Spinal cord (tissue), 10 donors: ENCODE data around the gene PCDHB4. TPM values are rescaled to one million over a fixed set of nuclear protein-coding genes. Genes with fewer than 3 reads are reported as not detected.
"Not testable (repeated sequence)": the region's sequence is repeated elsewhere in the genome, so short reads cannot be mapped to it uniquely, and the experiment has no call there.

Source experiments
- DNase-seq, 6 donors: peaks; one replicate each; pipeline versions ENCODE4 v3.0.0 to v3.0.0-alpha.2; 2013 to 2015; ENCODE audit warnings: low spot score in 6 of 6, low read depth in 4 of 6
- H3K27ac ChIP-seq: one replicate; pipeline ENCODE4 v1.5.1; 2013; ENCODE audit warnings: low read depth, low read length, control low read depth
- H3K27me3 ChIP-seq: one replicate; pipeline ENCODE4 v1.6.1; 2013; ENCODE audit warnings: low read length; ENCODE audit not compliant: control insufficient read depth, insufficient read depth
- H3K36me3 ChIP-seq: one replicate; pipeline ENCODE4 v1.6.1; 2013; ENCODE audit warnings: low read length; ENCODE audit not compliant: control insufficient read depth, insufficient read depth
- H3K4me1 ChIP-seq: one replicate; pipeline ENCODE4 v1.6.1; 2013; ENCODE audit warnings: low read length; ENCODE audit not compliant: control insufficient read depth, insufficient read depth
- H3K4me3 ChIP-seq: one replicate; pipeline ENCODE4 v1.5.1; 2013; ENCODE audit warnings: low read depth, low read length, control low read depth
- H3K9me3 ChIP-seq: one replicate; pipeline ENCODE4 v1.6.1; 2013; ENCODE audit warnings: low read length; ENCODE audit not compliant: control insufficient read depth, insufficient read depth
- WGBS: methylation state at CpG from one replicate; pipeline ENCODE4 v1.1.5; 2013; ENCODE audit warnings: missing lambda C conversion rate; ENCODE audit not compliant: insufficient coverage; 5-methylcytosine and 5-hydroxymethylcytosine counted together
- polyA plus RNA-seq, 2 donors: library from polyadenylated mRNA; unstranded; fragments of 120-200 nt; gene quantifications; one replicate each; pipeline ENCODE4 v1.2.1, GENCODE V29; 2013; ENCODE audit not compliant: insufficient read length in 2 of 2
- total RNA-seq, 2 donors: library from RNA; depleted of rRNA in 1 of 2; stranded (reverse); fragments of 120-200 nt in 1 of 2; fragments of >200 nt in 1 of 2; gene quantifications; one replicate each; pipeline versions ENCODE4 v1.2.3 to v1.2.4, GENCODE V29; 2013 to 2014
- donor health status: healthy.

Gene PCDHB4
- total and polyA plus RNA-seq, 4 donors: 3.2 to 6.3 (median 4.7) TPM

DNA sequence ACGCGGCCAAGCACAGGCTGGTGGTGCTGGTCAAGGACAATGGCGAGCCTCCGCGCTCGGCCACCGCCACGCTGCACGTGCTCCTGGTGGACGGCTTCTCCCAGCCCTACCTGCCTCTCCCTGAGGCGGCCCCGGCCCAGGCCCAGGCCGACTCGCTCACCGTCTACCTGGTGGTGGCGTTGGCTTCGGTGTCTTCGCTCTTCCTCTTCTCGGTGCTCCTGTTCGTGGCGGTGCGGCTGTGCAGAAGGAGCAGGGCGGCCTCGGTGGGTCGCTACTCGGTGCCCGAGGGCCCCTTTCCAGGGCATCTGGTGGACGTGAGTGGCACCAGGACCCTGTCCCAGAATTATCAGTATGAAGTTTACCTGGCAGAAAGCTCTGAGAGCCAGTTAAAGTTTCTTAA is 36.3 kb downstream of the PCDHB4 start:
- not testable (repeated sequence) for H3K27ac ChIP-seq, H3K4me1 ChIP-seq, H3K9me3 ChIP-seq, H3K27me3 ChIP-seq, H3K4me3 ChIP-seq, H3K36me3 ChIP-seq, DNase-seq
- whole genome bisulfite sequencing: 22% methylated on average over 17 of the region's 28 CpGs

DNA sequence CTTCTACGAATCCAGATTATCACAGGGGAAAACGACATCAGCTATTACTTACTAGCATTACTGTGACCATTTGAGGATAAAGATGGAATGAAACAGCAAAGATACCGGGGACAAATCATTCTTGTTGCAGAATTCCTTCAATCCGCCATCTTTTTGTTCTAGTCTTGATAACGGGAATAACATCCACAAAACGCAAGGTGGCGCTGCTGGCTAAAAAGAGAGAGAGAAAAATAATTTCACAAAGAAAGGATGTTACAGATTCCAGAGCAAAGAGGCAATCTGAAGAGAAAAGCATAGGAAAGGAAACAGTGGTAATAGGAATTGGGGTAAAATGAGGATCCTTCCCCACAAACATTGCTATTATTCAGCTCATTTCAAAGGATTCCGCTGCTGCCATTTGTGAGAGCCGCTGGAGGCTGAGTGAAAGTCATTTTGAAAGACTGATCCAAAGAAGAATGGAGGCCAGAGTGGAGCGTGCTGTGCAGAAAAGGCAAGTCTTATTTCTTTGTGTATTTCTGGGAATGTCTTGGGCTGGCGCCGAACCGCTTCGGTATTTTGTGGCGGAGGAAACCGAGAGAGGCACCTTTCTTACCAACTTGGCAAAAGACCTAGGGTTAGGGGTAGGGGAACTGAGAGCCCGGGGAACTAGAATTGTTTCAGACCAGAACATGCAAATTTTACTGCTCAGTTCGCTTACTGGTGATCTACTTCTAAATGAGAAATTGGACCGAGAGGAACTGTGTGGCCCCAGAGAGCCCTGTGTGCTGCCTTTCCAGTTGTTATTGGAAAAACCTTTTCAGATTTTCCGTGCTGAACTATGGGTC is 51.0 kb downstream of the PCDHB4 start, which contains the start of gene PCDHB7:
PCDHB7 (plus strand) TSS at position 264 of the 824 bp plus-strand sequence; CDS start at position 456, 192 bp downstream.
- no peak within 1 kb of the TSS for H3K27ac ChIP-seq
- no peaks in the 10 kb centered on the region for H3K36me3 ChIP-seq
- DNase-seq: peak in 2 of 6 donors; percentile 55 to 57
- no peaks in the 10 kb centered on the region for H3K4me1 ChIP-seq
- peak within 1 kb of the TSS; percentile 7 for H3K4me3 ChIP-seq
- H3K27me3 ChIP-seq: peaks cover 2% of the 10 kb centered on the region
- 40% methylated on average over 7 of the region's 20 CpGs for WGBS
- no peaks in the 10 kb centered on the region for H3K9me3 ChIP-seq

DNA sequence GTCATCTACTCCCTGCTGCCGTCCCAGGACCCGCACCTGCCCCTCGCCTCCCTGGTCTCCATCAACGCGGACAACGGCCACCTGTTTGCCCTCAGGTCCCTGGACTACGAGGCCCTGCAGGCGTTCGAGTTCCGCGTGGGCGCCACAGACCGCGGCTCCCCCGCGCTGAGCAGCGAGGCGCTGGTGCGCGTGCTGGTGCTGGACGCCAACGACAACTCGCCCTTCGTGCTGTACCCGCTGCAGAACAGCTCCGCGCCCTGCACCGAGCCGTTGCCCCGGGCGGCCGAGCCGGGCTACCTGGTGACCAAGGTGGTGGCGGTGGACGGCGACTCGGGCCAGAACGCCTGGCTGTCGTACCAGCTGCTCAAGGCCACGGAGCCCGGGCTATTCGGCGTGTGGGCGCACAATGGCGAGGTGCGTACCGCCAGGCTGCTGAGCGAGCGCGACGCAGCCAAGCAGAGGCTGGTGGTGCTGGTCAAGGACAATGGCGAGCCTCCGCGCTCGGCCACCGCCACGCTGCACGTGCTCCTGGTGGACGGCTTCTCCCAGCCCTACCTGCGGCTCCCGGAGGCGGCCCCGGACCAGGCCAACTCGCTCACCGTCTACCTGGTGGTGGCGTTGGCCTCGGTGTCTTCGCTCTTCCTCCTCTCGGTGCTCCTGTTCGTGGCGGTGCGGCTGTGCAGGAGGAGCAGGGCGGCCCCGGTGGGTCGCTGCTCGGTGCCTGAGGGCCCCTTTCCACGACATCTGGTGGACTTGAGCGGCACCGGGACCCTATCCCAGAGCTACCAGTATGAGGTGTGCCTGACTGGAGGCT is 52.9 kb downstream of the PCDHB4 start:
- H3K36me3 ChIP-seq, H3K27ac ChIP-seq, H3K4me1 ChIP-seq, H3K4me3 ChIP-seq, H3K9me3 ChIP-seq, H3K27me3 ChIP-seq, DNase-seq: not testable (repeated sequence)
- WGBS: 31% methylated on average over 55 of the region's 79 CpGs

Other genes with a start within 250 kb of the PCDHB4 start
- 1 to 10 TPM; 2.5 to 3.8 TPM for gene PCDHA12, start 246.5 kb upstream of the PCDHB4 start, total RNA-seq
- gene PCDHA12, start 246.5 kb upstream of the PCDHB4 start, polyA plus RNA-seq: 1 to 10 TPM; 3.4 to 4.8 TPM
- 10 to 100 TPM in 1 of 2 donors, 1 to 10 TPM in 1; 1.9 to 12.4 TPM for gene PCDHA13, start 239.7 kb upstream of the PCDHB4 start, total RNA-seq
- 1 to 10 TPM; 3.6 to 5.7 TPM for gene PCDHA13, start 239.7 kb upstream of the PCDHB4 start, polyA plus RNA-seq
- 10 to 100 TPM in 1 of 2 donors, 1 to 10 TPM in 1; 3.3 to 14.2 TPM for gene PCDHAC1, start 195.5 kb upstream of the PCDHB4 start, total RNA-seq
- 1 to 10 TPM; 3.6 to 3.8 TPM for gene PCDHAC1, start 195.5 kb upstream of the PCDHB4 start, polyA plus RNA-seq
- 10 to 100 TPM in 1 of 2 donors, 1 to 10 TPM in 1; 6.3 to 27.1 TPM for gene PCDHAC2, start 155.3 kb upstream of the PCDHB4 start, total RNA-seq
- gene PCDHAC2, start 155.3 kb upstream of the PCDHB4 start, polyA plus RNA-seq: 10 to 100 TPM; 13.5 to 14.1 TPM
- gene PCDHB1, start 70.4 kb upstream of the PCDHB4 start, total RNA-seq: under 1 TPM; 0.06 to 0.20 TPM
- under 1 TPM; 0.05 to 0.11 TPM for gene PCDHB1, start 70.4 kb upstream of the PCDHB4 start, polyA plus RNA-seq
- gene PCDHB2, start 27.2 kb upstream of the PCDHB4 start, total RNA-seq: 1 to 10 TPM; 5.2 to 5.8 TPM
- gene PCDHB2, start 27.2 kb upstream of the PCDHB4 start, polyA plus RNA-seq: 10 to 100 TPM; 10.3 to 10.8 TPM
- gene PCDHB3, start 21.3 kb upstream of the PCDHB4 start, total RNA-seq: 1 to 10 TPM; 2.7 to 5.5 TPM
- 1 to 10 TPM; 2.8 to 4.5 TPM for gene PCDHB3, start 21.3 kb upstream of the PCDHB4 start, polyA plus RNA-seq
- 10 to 100 TPM in 1 of 2 donors, 1 to 10 TPM in 1; 8.0 to 10.6 TPM for gene PCDHB5, start 13.4 kb downstream of the PCDHB4 start, total RNA-seq
- gene PCDHB5, start 13.4 kb downstream of the PCDHB4 start, polyA plus RNA-seq: 1 to 10 TPM; 5.9 to 6.6 TPM
- gene PCDHB6, start 28.2 kb downstream of the PCDHB4 start, total RNA-seq: 1 to 10 TPM; 1.9 to 2.7 TPM
- 1 to 10 TPM; 5.4 to 5.5 TPM for gene PCDHB6, start 28.2 kb downstream of the PCDHB4 start, polyA plus RNA-seq
- gene PCDHB7, start 50.8 kb downstream of the PCDHB4 start, total RNA-seq: 1 to 10 TPM; 4.6 to 5.2 TPM
- 1 to 10 TPM; 5.2 to 5.5 TPM for gene PCDHB7, start 50.8 kb downstream of the PCDHB4 start, polyA plus RNA-seq
- 1 to 10 TPM; 1.7 to 1.9 TPM for gene PCDHB8, start 56.0 kb downstream of the PCDHB4 start, total RNA-seq
- 1 to 10 TPM; 2.2 to 3.0 TPM for gene PCDHB8, start 56.0 kb downstream of the PCDHB4 start, polyA plus RNA-seq
- 1 to 10 TPM; 3.9 to 4.7 TPM for gene PCDHB16, start 60.6 kb downstream of the PCDHB4 start, total RNA-seq
- 1 to 10 TPM; 4.9 to 6.5 TPM for gene PCDHB16, start 60.6 kb downstream of the PCDHB4 start, polyA plus RNA-seq
- 1 to 10 TPM; 2.9 to 3.5 TPM for gene PCDHB9, start 65.3 kb downstream of the PCDHB4 start, total RNA-seq
- gene PCDHB9, start 65.3 kb downstream of the PCDHB4 start, polyA plus RNA-seq: 1 to 10 TPM; 7.0 to 8.5 TPM
- 1 to 10 TPM; 5.9 to 9.3 TPM for gene PCDHB10, start 70.5 kb downstream of the PCDHB4 start, total RNA-seq
- 10 to 100 TPM; 11.6 to 15.8 TPM for gene PCDHB10, start 70.5 kb downstream of the PCDHB4 start, polyA plus RNA-seq
- gene PCDHB11, start 77.8 kb downstream of the PCDHB4 start, total RNA-seq: 1 to 10 TPM; 7.6 to 9.7 TPM
- 1 to 10 TPM; 3.8 to 3.9 TPM for gene PCDHB11, start 77.8 kb downstream of the PCDHB4 start, polyA plus RNA-seq
- gene PCDHB12, start 86.9 kb downstream of the PCDHB4 start, total RNA-seq: 10 to 100 TPM in 1 of 2 donors, 1 to 10 TPM in 1; 5.3 to 10.7 TPM
- 1 to 10 TPM; 3.3 to 4.9 TPM for gene PCDHB12, start 86.9 kb downstream of the PCDHB4 start, polyA plus RNA-seq
- gene PCDHB13, start 92.1 kb downstream of the PCDHB4 start, total RNA-seq: 1 to 10 TPM; 4.5 to 8.7 TPM
- gene PCDHB13, start 92.1 kb downstream of the PCDHB4 start, polyA plus RNA-seq: 1 to 10 TPM; 3.8 to 5.0 TPM
- gene PCDHB14, start 101.5 kb downstream of the PCDHB4 start, total RNA-seq: 10 to 100 TPM; 10.4 to 11.9 TPM
- gene PCDHB14, start 101.5 kb downstream of the PCDHB4 start, polyA plus RNA-seq: 10 to 100 TPM; 15.4 to 17.4 TPM
- 10 to 100 TPM; 10.4 to 15.2 TPM for gene PCDHB15, start 123.6 kb downstream of the PCDHB4 start, total RNA-seq
- gene PCDHB15, start 123.6 kb downstream of the PCDHB4 start, polyA plus RNA-seq: 10 to 100 TPM; 12.3 to 21.1 TPM
- under 1 TPM in 1 of 2 donors, not detected in 1; 0.39 TPM for gene SLC25A2, start 182.2 kb downstream of the PCDHB4 start, total RNA-seq
- under 1 TPM in 1 of 2 donors, not detected in 1; 0.15 TPM for gene SLC25A2, start 182.2 kb downstream of the PCDHB4 start, polyA plus RNA-seq
- 100 to 1,000 TPM in 1 of 2 donors, 10 to 100 TPM in 1; 98.2 to 111 TPM for gene TAF7, start 199.0 kb downstream of the PCDHB4 start, total RNA-seq
- 100 to 1,000 TPM in 1 of 2 donors, 10 to 100 TPM in 1; 90.1 to 101 TPM for gene TAF7, start 199.0 kb downstream of the PCDHB4 start, polyA plus RNA-seq
- 1 to 10 TPM; 1.4 to 3.0 TPM for gene PCDHGA1, start 208.7 kb downstream of the PCDHB4 start, total RNA-seq
- gene PCDHGA1, start 208.7 kb downstream of the PCDHB4 start, polyA plus RNA-seq: 1 to 10 TPM; 2.5 to 3.8 TPM
- gene PCDHGA2, start 216.9 kb downstream of the PCDHB4 start, total RNA-seq: 10 to 100 TPM in 1 of 2 donors, 1 to 10 TPM in 1; 8.9 to 10.4 TPM
- gene PCDHGA2, start 216.9 kb downstream of the PCDHB4 start, polyA plus RNA-seq: 10 to 100 TPM; 14.0 to 17.7 TPM
- 10 to 100 TPM in 1 of 2 donors, 1 to 10 TPM in 1; 9.2 to 10.5 TPM for gene PCDHGA3, start 222.0 kb downstream of the PCDHB4 start, total RNA-seq
- 10 to 100 TPM; 12.3 to 19.2 TPM for gene PCDHGA3, start 222.0 kb downstream of the PCDHB4 start, polyA plus RNA-seq
- 1 to 10 TPM; 6.4 to 8.6 TPM for gene PCDHGB1, start 228.3 kb downstream of the PCDHB4 start, total RNA-seq
- gene PCDHGB1, start 228.3 kb downstream of the PCDHB4 start, polyA plus RNA-seq: 1 to 10 TPM; 9.8 to 9.9 TPM
- 1 to 10 TPM; 7.5 to 8.2 TPM for gene PCDHGA4, start 233.2 kb downstream of the PCDHB4 start, total RNA-seq
- 1 to 10 TPM; 9.5 to 9.9 TPM for gene PCDHGA4, start 233.2 kb downstream of the PCDHB4 start, polyA plus RNA-seq
- 1 to 10 TPM; 6.3 to 6.7 TPM for gene PCDHGB2, start 238.2 kb downstream of the PCDHB4 start, total RNA-seq
- 10 to 100 TPM in 1 of 2 donors, 1 to 10 TPM in 1; 9.0 to 14.0 TPM for gene PCDHGB2, start 238.2 kb downstream of the PCDHB4 start, polyA plus RNA-seq
- 1 to 10 TPM; 7.9 to 8.8 TPM for gene PCDHGA5, start 242.3 kb downstream of the PCDHB4 start, total RNA-seq
- gene PCDHGA5, start 242.3 kb downstream of the PCDHB4 start, polyA plus RNA-seq: 10 to 100 TPM; 14.0 to 15.5 TPM
- gene PCDHGB3, start 248.4 kb downstream of the PCDHB4 start, total RNA-seq: 1 to 10 TPM; 6.0 to 8.3 TPM
- 1 to 10 TPM; 7.1 to 8.4 TPM for gene PCDHGB3, start 248.4 kb downstream of the PCDHB4 start, polyA plus RNA-seq